HCEC 1CT (cell line): ENCODE data around the gene CNN1.

Source experiments
- DNase-seq: peaks from one replicate; pipeline ENCODE4 v3.0.0-alpha.2; 2017

CNN1 gene

GRCh38 chr19:11538232-11539036 lies at the start of gene CNN1:
TSS of gene CNN1 (plus strand) at chr19:11538851. CDS start at chr19:11538928, 77 bp downstream.
- DNase-seq: peak; percentile 63

GRCh38 chr19:11489378-11489777 lies 49.3 kb upstream of the CNN1 start:
- no peak for DNase-seq

- no peak for DNase-seq
These were observed 43.9 kb upstream of the CNN1 start for GRCh38 chr19:11494634-11495285.

- DNase-seq: no peak
These were observed 43.2 kb upstream of the CNN1 start for GRCh38 chr19:11495481-11495880.

GRCh38 chr19:11495885-11496284 lies 42.8 kb upstream of the CNN1 start:
- DNase-seq: no peak

- DNase-seq: peak; percentile 82
These were observed 42.1 kb upstream of the CNN1 start for GRCh38 chr19:11496391-11497163.

- no peak for DNase-seq
These were observed 39.4 kb upstream of the CNN1 start for GRCh38 chr19:11499220-11499726.

- no peak for DNase-seq
These were observed 38.7 kb upstream of the CNN1 start for GRCh38 chr19:11499890-11500420.

- no peak for DNase-seq
These were observed 34.1 kb upstream of the CNN1 start for GRCh38 chr19:11504502-11505031.

- peak; percentile 92 for DNase-seq
These were observed 33.6 kb upstream of the CNN1 start for GRCh38 chr19:11505032-11505503.

- peak; percentile 92 for DNase-seq
These were observed 33.0 kb upstream of the CNN1 start, which contains the start of gene ZNF653 for GRCh38 chr19:11505504-11506100. TSS of gene ZNF653 (minus strand) at chr19:11505839. CDS start at chr19:11505786, 53 bp downstream.

GRCh38 chr19:11506101-11506555 lies 32.5 kb upstream of the CNN1 start:
- DNase-seq: no peak

- no peak for DNase-seq
These were observed 31.7 kb upstream of the CNN1 start for GRCh38 chr19:11506967-11507366.

- no peak for DNase-seq
These were observed 31.1 kb upstream of the CNN1 start for GRCh38 chr19:11507370-11508078.

- no peak for DNase-seq
These were observed 28.2 kb upstream of the CNN1 start for GRCh38 chr19:11510444-11510843.

- no peak for DNase-seq
These were observed 24.7 kb upstream of the CNN1 start for GRCh38 chr19:11513946-11514345.

GRCh38 chr19:11519138-11519537 lies 19.5 kb upstream of the CNN1 start:
- DNase-seq: no peak

GRCh38 chr19:11528551-11529341 lies 9.9 kb upstream of the CNN1 start, which contains the start of gene ECSIT:
TSS of gene ECSIT (minus strand) at chr19:11529134. CDS start at chr19:11519170, 9,964 bp downstream.
- DNase-seq: peak; percentile 99

GRCh38 chr19:11530432-11530831 lies 8.2 kb upstream of the CNN1 start:
- peak; percentile 37 for DNase-seq

GRCh38 chr19:11534538-11534937 lies 4.1 kb upstream of the CNN1 start:
- DNase-seq: no peak
